ENCODE measurements around the gene CYP4V2.

The CYP4V2 gene

DNA sequence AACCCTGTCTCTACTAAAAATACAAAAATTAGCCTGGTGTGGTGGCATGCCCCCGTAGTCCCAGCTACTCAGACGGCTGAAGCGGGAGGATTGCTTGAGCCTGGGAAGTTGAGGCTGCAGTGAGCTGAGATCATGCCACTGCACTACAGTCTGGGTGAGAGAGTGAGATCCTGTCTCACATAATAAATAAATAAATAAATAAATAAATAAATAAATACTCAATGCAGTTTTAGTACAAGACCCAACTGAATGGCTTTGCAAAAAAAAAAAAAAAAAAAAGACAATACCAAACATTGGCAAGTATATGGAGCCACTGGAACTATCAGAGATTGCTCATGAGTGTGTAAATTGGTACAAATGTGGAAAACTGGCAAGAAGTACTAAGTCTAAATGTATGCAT lies 3.3 kb upstream of the CYP4V2 start:
- DNase-seq (ENCODE audit: low read depth in 2 of 2) = no peak

DNA sequence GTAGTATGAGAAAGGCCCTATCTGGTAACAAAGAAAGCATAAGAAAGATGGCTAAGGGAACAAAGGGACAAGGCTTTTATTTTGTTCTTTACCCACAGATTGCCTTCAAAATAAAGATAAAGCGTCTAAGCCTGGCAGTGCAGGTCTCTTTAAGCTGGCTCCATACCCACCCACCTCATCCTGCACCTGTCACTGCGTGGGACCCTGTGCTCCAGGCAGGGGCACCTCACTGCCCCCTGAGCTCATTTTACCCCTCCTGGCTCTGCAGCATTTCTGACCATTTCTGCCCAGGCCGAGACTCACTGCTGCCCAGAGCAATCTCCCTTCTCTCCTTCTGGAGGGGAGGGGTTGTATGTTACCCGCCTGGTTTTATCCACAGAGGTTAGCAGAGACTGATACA lies 1.7 kb upstream of the CYP4V2 start:
- DNase-seq (ENCODE audit: low read depth in 2 of 2) = no peak

DNA sequence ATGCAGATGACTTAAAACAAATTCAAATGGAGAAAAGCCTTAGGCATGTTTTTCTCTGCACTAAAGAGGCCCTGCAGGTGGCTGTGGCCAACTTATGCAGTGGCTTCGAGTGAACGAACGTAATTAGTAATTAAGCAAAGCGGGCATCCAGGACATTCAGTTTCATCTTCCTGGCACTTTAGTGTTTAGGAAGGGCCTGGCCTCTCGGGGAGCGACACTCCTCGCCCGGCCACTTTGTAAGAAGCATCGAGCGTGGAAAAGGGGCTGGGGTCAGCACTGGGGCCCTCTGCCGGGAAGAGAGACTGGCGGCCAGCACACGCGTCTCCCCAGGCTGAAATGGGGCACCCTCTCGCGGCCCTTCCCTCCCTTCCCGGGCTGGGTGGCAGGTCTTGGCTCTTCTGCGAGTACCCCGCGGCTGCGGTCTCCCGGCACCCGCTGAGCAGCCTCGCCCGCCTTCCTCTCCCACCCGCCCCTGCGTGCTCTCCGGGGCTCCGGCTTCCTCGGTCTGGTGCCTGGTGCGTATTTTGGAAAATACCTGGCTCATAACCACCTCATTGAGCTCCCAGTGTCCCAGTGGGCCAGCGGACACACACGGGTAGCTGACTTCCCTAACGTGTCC lies 677 bp upstream of the CYP4V2 start:
- DNase-seq (ENCODE audit: low read depth in 2 of 2) = peak; percentile 15 to 24

DNA sequence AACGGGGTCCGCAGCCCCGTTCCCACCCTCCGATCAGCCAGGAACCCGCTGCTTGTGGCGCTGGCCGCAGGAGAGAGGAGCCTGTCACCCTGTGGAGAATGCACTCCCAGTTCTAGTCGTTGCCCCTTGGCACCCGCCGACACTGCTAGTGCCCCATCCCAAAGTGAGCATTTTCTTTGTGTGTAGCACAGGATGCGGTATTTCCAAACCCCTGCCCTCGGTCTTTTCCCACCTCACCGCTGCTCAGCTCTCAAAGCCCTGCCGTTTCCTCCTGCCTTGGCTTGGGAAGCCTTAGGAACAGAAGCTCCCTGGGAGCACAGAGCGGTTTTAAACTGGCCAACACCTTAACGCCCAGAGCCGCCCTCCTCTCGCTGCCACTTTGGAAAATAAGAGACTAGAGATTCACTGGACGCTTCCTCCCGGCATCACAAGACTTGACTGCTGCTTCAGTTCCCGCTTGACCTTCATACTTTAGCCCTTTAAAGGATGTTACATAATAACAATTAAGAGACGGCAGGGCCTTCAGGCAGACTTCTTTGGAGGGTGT lies 772 bp downstream of the CYP4V2 start:
- DNase-seq (ENCODE audit: low read depth in 2 of 2) = peak in 1 of 2 donors; percentile 7

DNA sequence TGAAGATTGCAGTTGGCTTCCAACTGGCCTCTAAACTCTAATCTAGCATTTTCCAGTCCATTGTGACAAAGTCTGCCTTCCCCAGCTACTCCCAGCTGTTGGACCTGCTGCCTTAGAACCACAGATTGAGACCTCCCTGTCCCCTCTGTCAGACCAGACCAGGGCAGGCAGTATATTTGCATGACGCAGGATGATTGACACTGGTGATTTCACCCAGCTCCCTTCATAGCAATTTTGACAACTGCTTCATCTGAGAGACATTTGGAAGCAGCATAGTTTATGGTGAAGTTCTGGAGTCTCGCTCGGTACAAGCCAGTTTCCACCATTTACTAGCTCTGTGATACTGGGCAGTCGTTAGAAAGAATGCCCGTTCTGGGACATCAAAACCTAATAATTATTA lies 2.5 kb downstream of the CYP4V2 start:
- no peak for DNase-seq (ENCODE audit: low read depth in 2 of 2)

DNA sequence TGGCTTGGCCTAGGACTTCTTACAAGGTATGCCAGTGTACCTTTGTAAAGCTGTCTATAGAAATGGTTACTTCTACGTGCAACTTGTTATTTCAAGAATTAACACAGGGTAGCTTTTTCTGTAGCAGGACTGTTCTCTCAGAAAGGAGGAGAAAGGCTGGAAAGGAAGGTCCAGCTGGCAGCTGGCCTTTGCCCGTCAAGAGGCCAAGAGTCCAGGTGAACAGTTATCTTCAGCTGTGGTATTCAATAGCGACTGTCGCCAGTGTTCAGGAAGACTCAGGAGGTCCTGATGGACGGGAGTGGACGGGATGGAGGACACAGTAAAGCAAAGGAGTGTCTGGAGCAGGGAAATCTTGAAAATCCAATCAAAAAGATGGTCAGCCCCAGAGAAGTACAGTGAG lies 4.7 kb downstream of the CYP4V2 start:
- no peak for DNase-seq (ENCODE audit: low read depth in 2 of 2)

DNA sequence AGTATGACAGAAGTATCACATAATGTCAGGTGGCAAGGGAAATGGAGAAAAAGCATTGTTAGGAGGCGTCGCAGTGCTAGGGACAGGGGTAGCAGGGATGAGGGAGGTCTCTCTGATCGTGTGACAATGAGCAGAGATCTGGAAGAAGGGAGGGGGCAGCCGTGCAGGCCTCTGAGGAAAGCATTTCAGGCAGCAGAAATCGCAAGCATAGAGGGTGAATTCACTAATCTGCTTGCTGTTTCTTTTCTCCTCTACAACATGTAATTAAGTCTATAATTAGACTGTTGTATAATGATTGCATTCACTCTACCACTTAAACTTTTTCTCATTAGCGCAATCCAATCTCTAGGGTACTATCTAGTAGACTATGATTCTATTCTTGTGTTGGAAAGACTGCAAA lies 9.1 kb downstream of the CYP4V2 start:
- DNase-seq (ENCODE audit: low read depth in 2 of 2) = no peak

DNA sequence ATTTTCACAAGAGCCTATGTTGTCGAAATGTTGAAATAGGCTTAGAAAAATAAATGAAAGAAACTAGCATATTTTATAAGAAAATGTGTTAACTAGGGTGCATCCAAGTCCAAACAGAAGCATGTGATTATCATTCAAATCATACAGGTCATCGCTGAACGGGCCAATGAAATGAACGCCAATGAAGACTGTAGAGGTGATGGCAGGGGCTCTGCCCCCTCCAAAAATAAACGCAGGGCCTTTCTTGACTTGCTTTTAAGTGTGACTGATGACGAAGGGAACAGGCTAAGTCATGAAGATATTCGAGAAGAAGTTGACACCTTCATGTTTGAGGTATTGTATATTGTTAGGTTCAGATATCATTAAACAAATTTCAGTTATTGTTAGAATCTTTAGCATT lies 9.6 kb downstream of the CYP4V2 start:
- no peak for DNase-seq (ENCODE audit: low read depth in 2 of 2)

DNA sequence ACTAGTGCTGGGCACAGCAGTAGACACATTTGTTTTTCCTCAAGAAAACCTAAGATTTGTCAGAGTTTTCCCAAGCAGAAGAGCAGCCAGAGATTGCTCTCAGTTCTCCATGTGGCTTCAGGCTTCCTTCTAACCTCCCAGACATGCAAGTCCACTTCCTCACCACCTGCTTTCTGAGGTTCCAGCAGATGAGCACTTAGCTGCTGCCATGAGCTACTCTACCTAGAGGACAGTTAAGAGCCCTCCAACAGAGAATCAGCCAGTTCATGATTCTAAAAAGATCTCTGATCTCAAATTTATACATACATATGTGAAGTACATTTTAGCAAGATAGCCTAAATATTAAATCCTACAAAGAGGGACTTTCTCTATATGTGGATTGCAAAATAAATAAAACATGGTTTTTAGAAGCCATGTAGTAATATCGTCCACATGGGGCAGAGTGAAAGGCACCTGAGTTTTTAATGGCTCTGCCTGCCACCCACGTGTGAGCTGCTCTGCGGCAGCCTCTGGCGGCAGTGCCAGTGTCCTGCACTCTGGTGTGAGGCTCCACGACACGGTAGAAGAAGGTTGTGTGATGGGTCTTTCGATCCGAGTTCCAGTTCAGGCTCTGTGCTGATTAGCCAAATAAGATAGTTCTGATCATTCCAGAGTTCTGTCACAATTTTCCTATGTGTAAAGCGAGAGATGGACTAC lies 10.3 kb downstream of the CYP4V2 start:
- peak; percentile 10 to 49 for DNase-seq (ENCODE audit: low read depth in 2 of 2)

DNA sequence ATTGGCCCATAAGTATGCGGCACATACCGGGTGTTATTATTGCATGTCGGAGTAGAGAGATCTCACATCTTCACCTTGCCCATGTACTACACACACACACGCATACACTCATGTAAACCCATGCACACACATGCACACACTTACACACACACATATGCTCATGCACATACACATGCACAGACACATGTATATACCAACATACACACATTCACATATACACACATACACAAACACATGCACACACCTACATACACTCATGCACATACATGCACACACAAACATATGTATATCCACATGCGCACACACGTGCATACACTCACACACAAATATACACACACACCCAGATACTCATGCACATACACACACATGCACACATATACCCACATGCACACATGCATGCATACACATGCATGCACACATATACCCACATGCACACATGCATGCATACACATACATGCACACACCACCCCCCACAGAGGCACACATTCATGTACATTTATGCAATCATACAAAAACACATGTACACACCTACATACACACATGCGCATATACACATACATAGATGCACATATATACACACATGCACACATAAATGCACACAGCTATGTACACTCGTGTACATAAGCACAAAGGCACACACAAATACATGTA lies 11.2 kb downstream of the CYP4V2 start:
- DNase-seq (ENCODE audit: low read depth in 2 of 2) = no peak

DNA sequence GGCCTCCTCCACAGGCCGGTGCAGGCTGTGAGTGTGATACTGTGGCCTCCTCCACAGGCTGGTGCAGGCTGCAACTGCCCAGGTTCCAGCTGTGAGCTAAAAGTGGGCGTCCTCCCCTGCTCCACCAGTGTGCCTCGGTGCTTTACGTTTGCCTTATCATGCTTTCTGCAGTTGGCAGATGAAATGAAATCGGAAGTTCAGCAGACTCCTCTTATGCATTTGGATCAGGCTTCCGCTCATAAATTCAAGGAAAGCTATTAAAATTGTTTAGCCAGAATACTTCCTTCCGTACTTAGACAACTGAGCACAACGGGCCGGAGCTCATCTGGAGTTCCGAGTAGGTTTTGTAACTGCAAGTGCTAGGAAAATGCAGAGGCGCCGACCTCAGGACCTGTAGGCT lies 12.0 kb downstream of the CYP4V2 start:
- DNase-seq (ENCODE audit: low read depth in 2 of 2) = no peak

DNA sequence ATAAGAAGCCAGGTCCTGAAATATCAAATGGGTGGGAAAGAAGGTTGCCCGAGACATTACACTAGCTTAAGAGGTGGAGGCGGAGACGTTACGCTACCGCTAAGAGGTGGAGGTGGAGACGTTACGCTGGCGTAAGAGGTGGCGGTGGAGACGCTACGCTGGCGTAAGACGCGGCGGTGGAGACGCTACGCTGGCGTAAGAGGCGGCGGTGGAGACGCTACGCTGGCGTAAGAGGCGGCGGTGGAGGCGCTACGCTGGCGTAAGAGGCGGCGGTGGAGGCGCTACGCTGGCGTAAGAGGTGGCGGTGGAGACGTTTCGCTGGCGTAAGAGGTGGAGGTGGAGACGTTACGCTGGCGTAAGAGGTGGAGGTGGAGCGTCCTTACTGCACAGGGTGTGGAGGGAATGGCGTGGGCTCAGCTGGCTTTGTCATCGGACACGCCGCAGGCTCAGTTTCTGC lies 12.8 kb downstream of the CYP4V2 start:
- peak in 1 of 2 donors; percentile 52 for DNase-seq (ENCODE audit: low read depth in 2 of 2)

DNA sequence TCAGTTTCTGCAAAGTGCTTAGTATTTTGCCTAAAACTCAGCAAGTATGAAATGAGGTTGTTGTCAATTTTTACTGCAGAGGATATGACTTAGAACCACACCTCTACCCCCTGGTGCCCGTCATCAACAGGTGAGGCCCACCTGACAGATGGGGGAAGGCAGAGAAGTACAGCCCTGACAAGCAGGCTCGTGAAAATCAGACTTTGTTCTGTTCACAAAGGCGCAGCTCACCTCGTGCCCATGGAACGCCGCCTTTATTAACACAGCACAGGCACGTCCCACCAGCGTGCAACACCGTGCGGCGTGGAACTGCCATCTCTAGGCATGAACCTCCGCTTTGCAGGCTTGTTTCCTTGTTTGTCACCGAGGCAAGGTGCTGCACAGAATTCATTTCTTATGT lies 13.3 kb downstream of the CYP4V2 start:
- no peak for DNase-seq (ENCODE audit: low read depth in 2 of 2)

DNA sequence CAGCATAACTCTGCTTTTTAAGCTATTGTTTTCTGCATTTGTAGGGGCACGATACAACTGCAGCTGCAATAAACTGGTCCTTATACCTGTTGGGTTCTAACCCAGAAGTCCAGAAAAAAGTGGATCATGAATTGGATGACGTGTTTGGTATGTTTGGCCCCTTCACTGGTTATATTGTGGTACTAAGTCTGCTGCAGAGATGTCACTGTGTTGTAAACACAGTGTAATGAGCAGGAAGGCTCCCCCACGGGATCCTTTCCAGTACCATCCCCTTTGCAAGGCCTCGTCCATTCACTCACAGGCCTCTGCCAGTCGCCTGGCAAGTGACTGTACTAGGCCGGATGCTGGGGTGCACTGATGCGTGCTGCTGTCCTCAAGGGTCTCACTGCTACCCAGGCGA lies 13.8 kb downstream of the CYP4V2 start:
- DNase-seq (ENCODE audit: low read depth in 2 of 2) = no peak

DNA sequence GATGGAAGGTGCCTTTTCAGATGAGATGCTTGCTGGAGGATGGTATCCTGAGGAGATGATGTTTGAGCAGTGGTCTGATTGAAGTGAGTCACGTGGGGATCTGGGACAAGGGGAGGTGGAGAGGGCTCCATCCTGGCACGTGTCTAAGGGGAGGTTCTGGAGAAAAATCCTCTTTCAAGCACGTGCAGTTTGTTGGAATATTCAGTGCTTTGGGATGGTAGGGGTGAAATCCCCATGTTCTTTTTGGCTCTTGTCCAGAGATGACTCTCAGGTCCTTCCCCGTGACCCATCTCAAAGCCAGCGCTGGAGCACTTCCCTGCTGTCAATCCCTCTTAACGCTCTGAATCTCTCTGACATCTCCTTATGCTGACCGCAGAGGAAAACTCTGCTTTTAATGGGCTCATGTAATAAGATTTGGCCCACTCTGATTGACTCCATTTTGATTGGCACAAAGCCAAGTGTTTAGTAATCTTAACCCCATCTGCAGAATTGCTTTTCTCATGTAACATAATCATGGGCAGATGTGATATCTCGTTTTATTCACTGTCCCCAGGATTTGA lies 25.2 kb downstream of the CYP4V2 start:
- no peak for DNase-seq (ENCODE audit: low read depth in 2 of 2)

DNA sequence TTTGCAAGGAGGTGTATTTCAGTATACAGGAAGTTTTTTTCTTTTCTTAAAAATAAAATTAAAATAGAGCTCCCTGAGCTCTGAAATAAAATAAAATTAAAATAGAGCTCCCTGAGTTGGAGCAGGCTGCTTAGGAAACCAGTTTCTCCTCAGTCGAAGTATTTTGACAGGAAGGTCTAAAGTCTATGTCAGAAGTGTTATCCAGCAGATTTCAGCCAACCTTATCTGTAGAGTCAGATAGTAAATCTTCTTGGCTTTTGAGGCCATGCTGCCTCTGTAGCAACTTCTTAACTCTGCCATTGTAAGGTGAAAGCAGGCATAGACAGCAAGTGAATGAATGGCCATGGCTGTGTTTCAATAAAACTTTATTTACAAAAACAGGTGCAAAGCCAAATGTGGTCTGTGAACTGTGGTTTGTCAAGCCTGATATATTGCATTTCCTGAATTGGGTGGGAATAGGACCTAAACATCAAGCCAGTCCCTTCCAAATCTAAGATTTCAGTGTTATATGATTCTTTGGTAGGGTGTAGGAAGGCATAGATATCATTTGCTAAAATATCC lies 26.4 kb downstream of the CYP4V2 start:
- no peak for DNase-seq (ENCODE audit: low read depth in 2 of 2)

DNA sequence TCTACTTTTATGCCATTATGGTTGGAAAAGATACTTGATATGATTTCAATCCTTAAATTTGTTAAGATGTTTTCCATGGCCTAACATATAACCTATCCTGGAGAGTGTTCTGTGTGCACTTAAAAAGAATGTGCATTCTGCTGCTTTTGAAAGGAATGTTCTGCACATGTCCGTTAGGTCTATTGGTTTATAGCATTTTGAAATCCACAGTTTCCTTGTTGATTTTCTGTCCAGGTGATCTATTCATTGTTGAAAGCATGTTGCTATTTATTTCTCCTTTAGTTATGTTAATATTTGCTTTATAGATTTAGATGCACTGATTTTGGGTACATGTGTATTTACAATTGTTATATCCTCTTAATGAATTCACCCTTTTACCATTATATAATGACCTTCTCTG lies 30.3 kb downstream of the CYP4V2 start:
- no peak for DNase-seq (ENCODE audit: low read depth in 2 of 2)

DNA sequence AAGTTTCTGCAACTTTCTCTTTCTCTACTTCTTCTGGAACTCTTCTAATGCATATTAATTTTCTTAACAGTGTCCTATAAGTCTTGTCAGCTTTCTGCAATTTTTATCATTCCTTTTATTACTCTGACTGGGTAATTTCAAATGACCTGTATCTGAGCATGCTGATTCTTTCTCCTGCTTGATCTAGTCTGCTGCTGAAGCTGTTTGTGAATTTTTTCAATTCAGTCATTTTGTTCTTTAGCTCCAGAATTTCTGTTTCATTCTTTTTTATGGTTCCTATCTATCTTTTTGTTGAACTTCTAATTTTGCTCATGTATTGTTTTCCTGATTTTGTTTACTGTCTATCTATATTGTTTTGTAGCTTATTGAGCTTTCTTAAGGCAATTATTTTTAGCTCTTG lies 34.5 kb downstream of the CYP4V2 start:
- DNase-seq (ENCODE audit: low read depth in 2 of 2) = no peak

DNA sequence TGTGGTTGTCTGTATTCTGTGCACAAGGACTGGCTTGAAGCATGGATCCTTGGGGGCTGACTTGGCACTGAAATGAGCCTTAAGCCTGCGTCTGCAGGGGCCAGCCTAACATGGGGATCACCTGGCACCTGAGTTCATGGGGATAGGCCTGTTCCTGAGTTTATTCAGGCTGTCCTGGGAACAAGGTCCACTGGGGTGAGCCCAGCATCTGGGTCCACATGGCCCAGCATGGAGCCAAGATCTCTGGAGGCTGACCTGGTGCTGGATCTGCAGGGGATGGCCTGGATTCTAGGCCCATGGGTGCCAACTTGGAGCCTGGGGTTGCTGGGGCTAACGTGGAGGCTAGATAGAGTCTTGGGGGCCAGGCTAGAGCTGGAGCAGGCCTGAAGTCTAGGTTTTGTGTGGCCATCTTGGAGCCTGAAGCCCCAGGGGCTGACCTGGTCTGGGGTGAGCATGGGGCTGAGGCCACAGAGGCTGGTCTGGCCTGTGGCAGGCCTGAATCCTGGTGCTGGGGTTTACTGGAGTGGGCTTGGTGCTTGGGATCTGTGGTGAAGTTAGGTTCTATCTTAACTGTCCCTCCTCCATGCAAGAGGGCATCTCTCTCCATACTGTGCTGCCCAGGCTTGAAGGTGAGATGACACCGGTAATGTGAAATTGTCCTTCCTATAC lies 35.3 kb downstream of the CYP4V2 start:
- DNase-seq (ENCODE audit: low read depth in 2 of 2) = no peak

DNA sequence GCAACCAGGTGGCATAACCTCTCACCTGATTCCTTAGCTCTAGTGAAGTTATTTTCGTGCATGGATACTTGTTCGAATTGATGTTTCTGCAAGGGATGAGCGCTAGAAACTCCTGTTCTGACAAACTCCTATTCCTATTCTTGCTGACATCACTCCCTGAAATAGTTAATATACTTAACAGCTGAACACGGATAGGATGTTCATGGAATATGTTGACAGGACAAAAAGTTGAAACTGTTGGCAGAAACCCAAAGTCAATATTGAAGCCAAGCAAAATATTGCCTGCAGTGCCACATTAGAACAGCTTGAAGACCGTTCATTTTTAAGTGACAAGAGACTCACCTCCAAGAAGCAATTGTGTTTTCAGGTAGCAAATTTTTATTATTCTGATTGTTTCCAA lies 35.9 kb downstream of the CYP4V2 start, which contains the start of gene KLKB1:
Gene KLKB1 (plus strand): TSS at position 287 of the 400 bp plus-strand sequence. CDS start 689 bp downstream, outside the sequence.
- no peak for DNase-seq (ENCODE audit: low read depth in 2 of 2)

DNA sequence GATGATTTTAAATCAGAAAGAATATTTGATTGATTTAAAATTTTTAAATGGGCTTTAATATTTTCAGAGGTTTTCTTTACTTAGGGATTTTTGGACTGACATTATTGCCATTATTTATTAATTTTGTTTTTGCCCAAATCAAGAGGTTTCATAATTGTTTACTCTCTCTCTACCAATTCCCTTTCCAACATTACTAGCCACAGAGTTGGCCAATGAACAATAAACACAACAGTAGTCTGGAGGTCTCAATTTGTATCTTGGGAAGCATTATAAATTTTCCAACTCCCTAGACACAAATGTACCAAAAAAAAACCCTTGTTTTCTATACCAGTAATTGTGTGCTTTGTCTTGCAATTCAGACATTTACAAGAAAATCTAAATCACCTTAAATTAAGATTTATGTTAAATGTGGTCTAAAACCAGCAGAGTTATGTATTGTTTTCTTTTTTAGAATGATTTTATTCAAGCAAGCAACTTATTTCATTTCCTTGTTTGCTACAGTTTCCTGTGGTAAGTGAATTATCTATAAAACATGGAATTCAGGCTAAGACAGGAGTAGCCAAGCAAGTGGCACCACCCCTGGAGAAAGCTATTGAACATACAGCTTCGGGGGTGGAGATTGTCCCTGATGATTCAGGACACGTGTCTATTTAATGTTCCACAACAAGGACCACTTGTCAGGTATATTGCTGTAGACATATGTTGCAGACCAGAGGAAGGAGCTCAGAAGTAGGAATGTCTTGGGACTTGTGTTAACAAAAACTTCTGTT lies 36.6 kb downstream of the CYP4V2 start:
- no peak for DNase-seq (ENCODE audit: low read depth in 2 of 2)

Measured in stimulated activated CD8-positive, alpha-beta memory T cell treated with anti-CD3 and anti-CD28 coated beads, Interleukin-15, amount 100 ng/mL, for 48 hours (primary cell).